Immature natural killer cell (primary cell): ENCODE results near the gene PRKCE. TPM values are rescaled to one million over a fixed set of nuclear protein-coding genes. Genes with fewer than 3 reads are reported as not detected.

Experiments used
- DNase-seq, 3 donors: peaks; one replicate each; pipeline ENCODE4 v3.0.0; 2022; ENCODE audit warnings: mixed read lengths in 1 of 3
- H3K27ac Mint-ChIP-seq, 6 donors: one replicate each; pipeline ENCODE4 v1.8.0; 2020; ENCODE audit warnings: mixed read lengths in 6 of 6, mild to moderate bottlenecking in 5 of 6, inconsistent platforms in 4 of 6, moderate library complexity in 3 of 6
- H3K27me3 Mint-ChIP-seq, 3 donors: one replicate each; pipeline ENCODE4 v1.8.0; 2020 to 2021; ENCODE audit warnings: low read depth in 3 of 3, mild to moderate bottlenecking in 3 of 3, mixed read lengths in 3 of 3, moderate library complexity in 3 of 3, inconsistent platforms in 1 of 3
- H3K36me3 Mint-ChIP-seq, 3 donors: one replicate each; pipeline ENCODE4 v1.8.0; 2020; ENCODE audit warnings: mixed read lengths in 3 of 3, inconsistent platforms in 2 of 3, mild to moderate bottlenecking in 2 of 3
- H3K4me1 Mint-ChIP-seq, 2 donors: one replicate each; pipeline ENCODE4 v1.8.0; 2020; ENCODE audit warnings: inconsistent platforms in 2 of 2, mild to moderate bottlenecking in 2 of 2, mixed read lengths in 2 of 2, moderate library complexity in 1 of 2
- H3K4me3 Mint-ChIP-seq, 5 donors: one replicate each; pipeline ENCODE4 v1.8.0; 2020; ENCODE audit warnings: mild to moderate bottlenecking in 5 of 5, mixed read lengths in 5 of 5, inconsistent platforms in 3 of 5, moderate library complexity in 3 of 5
- H3K9me3 Mint-ChIP-seq, 6 donors: one replicate each; pipeline ENCODE4 v1.8.0; 2020; ENCODE audit warnings: mild to moderate bottlenecking in 6 of 6, mixed read lengths in 6 of 6, inconsistent platforms in 4 of 6, moderate library complexity in 3 of 6
- polyA plus RNA-seq, 3 donors: library from polyadenylated mRNA; unstranded; fragments of 300-500 nt; fragmentation: Illumina TruSeq; gene quantifications; one replicate each; pipeline ENCODE4 v1.2.3, GENCODE V29; 2021

PRKCE gene
- polyA plus RNA-seq, 3 donors from 2014 or later: 1.0 to 3.0 (median 2.5) TPM

- no peak overlapping the region for H3K27ac Mint-ChIP-seq
- H3K4me3 Mint-ChIP-seq: no peak overlapping the region
- H3K9me3 Mint-ChIP-seq: no peaks in the 10 kb centered on the region
- H3K27me3 Mint-ChIP-seq: peaks cover 2 to 6% (median 4%) of the 10 kb centered on the region in 3 donors
- no peaks in the 10 kb centered on the region for H3K4me1 Mint-ChIP-seq
- no peaks in the 10 kb centered on the region for H3K36me3 Mint-ChIP-seq
- no peak for DNase-seq
Observed at GRCh38 chr2:45806563-45807358, 155.3 kb downstream of the PRKCE start.

GRCh38 chr2:45808294-45808800 is 156.9 kb downstream of the PRKCE start:
- Mint-ChIP-seq H3K4me3 (no peak overlapping the region), H3K9me3 (no peaks in the 10 kb centered on the region), H3K27me3 (peaks cover 2 to 8% (median 4%) of the 10 kb centered on the region in 3 donors), H3K4me1 (no peaks in the 10 kb centered on the region), H3K27ac (no peak overlapping the region), H3K36me3 (no peaks in the 10 kb centered on the region)
- DNase-seq: no peak

DNA sequence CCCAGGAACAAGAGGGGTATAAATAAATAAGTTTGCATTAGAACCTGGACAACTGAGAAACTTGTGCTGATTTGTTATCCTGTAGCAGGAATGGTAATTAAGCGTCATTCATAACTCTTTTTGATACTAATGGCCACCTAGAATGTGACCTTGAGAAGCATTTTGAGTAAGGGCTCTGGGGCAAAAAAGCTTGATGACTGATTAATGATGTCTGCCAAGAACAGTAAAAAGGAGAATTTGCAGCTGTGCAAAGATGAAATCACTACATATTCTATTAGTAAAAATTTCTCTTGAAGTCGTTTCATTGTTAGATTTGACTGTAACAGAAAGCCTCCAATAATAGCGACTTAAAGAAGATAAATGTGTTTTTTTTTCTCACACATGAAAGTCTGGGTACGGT is 157.7 kb downstream of the PRKCE start:
- Mint-ChIP-seq H3K4me3 (no peak overlapping the region), H3K27ac (no peak overlapping the region), H3K36me3 (no peaks in the 10 kb centered on the region), H3K4me1 (peaks cover 0 to 5% of the 10 kb centered on the region in 2 donors), H3K9me3 (no peaks in the 10 kb centered on the region), H3K27me3 (peaks cover 2 to 8% (median 4%) of the 10 kb centered on the region in 3 donors)
- DNase-seq: no peak

- Mint-ChIP-seq H3K36me3 (no peaks in the 10 kb centered on the region), H3K27ac (no peak overlapping the region), H3K4me1 (peaks cover 0 to 8% of the 10 kb centered on the region in 2 donors), H3K9me3 (no peaks in the 10 kb centered on the region), H3K27me3 (peaks cover under 1 to 3% (median 2%) of the 10 kb centered on the region in 3 donors), H3K4me3 (no peak overlapping the region)
- no peak for DNase-seq
Observed at GRCh38 chr2:45812011-45812500, 160.6 kb downstream of the PRKCE start.

DNA sequence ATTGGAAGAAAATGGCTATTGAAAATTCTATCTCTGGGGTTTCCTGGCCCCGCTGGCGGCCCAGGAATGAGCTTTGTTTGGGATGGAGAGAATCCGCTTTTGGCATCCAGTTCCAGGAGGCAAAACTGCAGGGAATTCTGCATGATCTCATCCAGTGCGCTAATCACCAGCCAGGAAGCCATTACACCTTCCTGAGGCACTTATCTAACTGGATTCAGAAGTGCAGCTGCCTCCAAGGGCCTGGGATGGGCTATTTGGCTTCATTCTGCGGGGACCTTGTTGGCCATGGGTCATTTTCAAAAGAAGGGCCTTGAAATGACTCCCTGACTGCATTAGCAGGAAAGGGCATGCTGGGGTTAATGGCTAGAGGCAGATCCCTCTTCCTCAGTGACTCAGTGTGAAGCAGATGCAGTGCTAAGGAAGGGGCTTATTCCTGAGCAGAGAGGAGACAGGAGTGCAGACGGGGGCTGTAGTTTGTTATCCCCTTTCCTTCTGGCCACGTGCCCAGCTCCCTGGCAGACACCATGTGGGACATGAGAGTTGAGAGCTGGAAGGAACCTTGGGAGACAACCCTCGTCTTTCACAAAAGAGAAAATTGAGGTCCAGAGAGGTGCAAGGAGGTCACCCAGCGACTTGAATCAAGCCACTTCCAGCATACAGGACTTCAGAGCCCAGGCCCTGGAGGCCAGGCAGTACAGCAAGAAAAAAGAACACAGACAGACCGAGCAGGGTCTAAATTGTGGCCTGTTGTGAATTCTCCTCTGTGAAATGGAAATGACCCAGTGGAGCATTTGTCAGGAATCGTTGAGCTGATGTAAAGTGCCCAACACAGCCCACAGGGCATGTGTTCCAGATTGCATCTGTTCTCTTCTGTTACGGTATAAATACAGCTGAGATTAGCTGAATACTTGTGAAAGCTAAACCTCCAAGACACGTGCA is 161.8 kb downstream of the PRKCE start:
- H3K27ac Mint-ChIP-seq: no peak overlapping the region
- H3K27me3 Mint-ChIP-seq: peaks cover 0 to 2% (median 0%) of the 10 kb centered on the region in 3 donors
- no peaks in the 10 kb centered on the region for H3K9me3 Mint-ChIP-seq
- DNase-seq: no peak
- peaks cover 0 to 8% of the 10 kb centered on the region in 2 donors for H3K4me1 Mint-ChIP-seq
- H3K4me3 Mint-ChIP-seq: no peak overlapping the region
- H3K36me3 Mint-ChIP-seq: no peaks in the 10 kb centered on the region

DNA sequence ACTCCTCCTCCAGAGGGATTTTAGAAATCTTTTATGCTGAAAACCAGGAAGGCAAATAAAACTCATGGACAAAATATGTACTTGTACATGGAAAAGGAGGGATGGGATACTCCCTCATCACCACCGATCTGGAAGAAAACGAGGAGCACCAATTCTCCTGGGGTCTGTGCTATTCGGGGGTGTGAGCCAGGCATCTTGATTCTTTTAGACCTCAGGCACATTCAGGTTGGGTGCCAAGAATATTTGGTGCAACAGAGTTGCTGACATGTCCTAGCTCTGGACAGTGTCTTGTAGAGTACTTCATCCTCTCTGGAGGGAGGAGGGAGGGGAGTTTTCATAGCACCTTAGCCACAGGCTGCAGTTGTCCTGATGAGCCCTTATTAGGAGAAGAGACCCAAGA is 163.0 kb downstream of the PRKCE start:
- Mint-ChIP-seq H3K9me3 (no peaks in the 10 kb centered on the region), H3K4me1 (peaks cover 0 to 8% of the 10 kb centered on the region in 2 donors), H3K27me3 (peaks cover 0 to 2% (median 1%) of the 10 kb centered on the region in 3 donors), H3K36me3 (no peaks in the 10 kb centered on the region), H3K4me3 (no peak overlapping the region), H3K27ac (no peak overlapping the region)
- DNase-seq: no peak

DNA sequence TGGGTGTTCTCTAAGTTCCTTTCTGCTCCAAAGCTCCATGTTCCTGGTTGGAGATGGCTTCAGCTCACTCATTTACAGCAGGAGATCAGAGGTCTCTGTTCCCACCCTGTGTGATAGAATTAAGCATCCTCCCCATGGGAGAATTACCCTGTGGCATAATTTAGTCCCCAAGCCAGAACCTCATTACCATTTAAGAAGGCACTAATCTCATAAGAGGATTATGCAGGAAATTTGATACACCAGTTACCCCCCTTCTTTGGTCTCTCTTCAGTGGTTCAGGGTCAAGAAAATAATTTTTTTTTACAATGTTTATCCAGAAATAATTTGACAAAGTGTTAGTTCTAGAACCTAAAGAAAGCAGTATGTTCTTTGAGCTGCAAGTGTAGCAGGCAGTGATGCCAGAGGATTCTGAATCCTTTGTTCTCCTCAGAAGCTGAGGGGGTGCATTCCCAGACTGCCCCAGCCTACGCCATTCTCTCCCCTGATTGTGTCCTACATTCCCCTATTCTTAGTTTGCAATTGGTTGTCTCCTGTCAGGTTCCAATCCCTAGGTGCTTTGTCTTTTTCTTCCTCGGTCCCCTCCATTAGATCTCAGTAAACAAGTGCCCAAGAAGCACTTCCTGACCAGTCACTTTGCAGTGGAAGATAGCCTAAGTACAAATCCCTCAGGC is 163.6 kb downstream of the PRKCE start:
- no peaks in the 10 kb centered on the region for H3K9me3 Mint-ChIP-seq
- no peaks in the 10 kb centered on the region for H3K36me3 Mint-ChIP-seq
- H3K27ac Mint-ChIP-seq: no peak overlapping the region
- no peak for DNase-seq
- H3K27me3 Mint-ChIP-seq: peaks cover 0 to 2% (median 1%) of the 10 kb centered on the region in 3 donors
- H3K4me3 Mint-ChIP-seq: no peak overlapping the region
- peaks cover 0 to 8% of the 10 kb centered on the region in 2 donors for H3K4me1 Mint-ChIP-seq

- Mint-ChIP-seq H3K4me1 (peaks cover 0 to 8% of the 10 kb centered on the region in 2 donors), H3K4me3 (no peak overlapping the region), H3K36me3 (no peaks in the 10 kb centered on the region), H3K27ac (no peak overlapping the region), H3K9me3 (no peaks in the 10 kb centered on the region), H3K27me3 (peaks cover 0 to 2% (median 1%) of the 10 kb centered on the region in 3 donors)
- no peak for DNase-seq
Observed at GRCh38 chr2:45816272-45816671, 164.8 kb downstream of the PRKCE start.

GRCh38 chr2:45818591-45818990 is 167.1 kb downstream of the PRKCE start:
- H3K4me1 Mint-ChIP-seq: peaks cover 0 to 8% of the 10 kb centered on the region in 2 donors
- H3K27me3 Mint-ChIP-seq: peaks cover 0 to 1% (median 0%) of the 10 kb centered on the region in 3 donors
- no peak overlapping the region for H3K4me3 Mint-ChIP-seq
- H3K9me3 Mint-ChIP-seq: no peaks in the 10 kb centered on the region
- H3K36me3 Mint-ChIP-seq: no peaks in the 10 kb centered on the region
- no peak for DNase-seq
- no peak overlapping the region for H3K27ac Mint-ChIP-seq

- H3K4me1 Mint-ChIP-seq: peaks cover 4 to 7% of the 10 kb centered on the region in 2 donors
- no peak for DNase-seq
- peaks cover 0 to 3% (median 0%) of the 10 kb centered on the region in 3 donors for H3K27me3 Mint-ChIP-seq
- H3K36me3 Mint-ChIP-seq: no peaks in the 10 kb centered on the region
- no peak overlapping the region for H3K4me3 Mint-ChIP-seq
- H3K27ac Mint-ChIP-seq: no peak overlapping the region
- H3K9me3 Mint-ChIP-seq: no peaks in the 10 kb centered on the region
Observed at GRCh38 chr2:45820048-45820447, 168.6 kb downstream of the PRKCE start.

DNA sequence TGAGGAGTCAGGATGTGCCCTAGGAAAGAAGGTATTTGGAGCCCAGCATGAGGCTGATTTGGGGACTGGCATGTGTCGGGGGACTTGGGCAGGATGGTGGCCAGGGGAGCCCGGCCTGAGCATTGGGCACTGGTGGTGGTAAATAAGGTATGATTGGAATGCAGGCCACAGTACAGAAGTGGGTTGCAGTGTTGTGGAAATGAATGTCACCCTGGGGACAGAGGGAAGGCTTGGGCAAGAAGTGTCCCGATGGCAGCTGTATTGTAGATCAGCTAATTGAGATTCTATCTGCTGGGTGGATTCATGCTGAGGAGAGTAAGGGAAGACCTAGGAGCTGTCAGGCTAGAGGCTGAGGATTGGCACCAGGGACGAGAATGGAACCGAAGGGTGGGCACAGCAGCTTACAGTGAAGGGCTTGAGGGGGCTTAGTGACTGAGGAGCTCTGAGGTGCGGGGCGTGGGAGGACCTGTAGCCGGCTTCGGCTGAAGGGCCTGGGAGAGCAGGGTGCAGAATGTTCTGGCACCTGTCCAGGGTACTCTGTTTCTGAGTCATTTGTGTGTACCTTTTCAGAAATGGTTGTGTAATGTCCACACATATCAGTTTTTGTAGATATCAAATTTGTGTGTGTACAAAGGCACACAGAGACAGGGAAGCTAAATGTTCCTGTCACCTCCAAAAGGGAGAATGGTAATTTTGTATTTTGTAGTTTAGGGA is 170.2 kb downstream of the PRKCE start:
- Mint-ChIP-seq H3K27me3 (peaks cover 0 to 3% (median 0%) of the 10 kb centered on the region in 3 donors), H3K4me3 (no peak overlapping the region), H3K36me3 (no peaks in the 10 kb centered on the region), H3K27ac (no peak overlapping the region), H3K9me3 (no peaks in the 10 kb centered on the region), H3K4me1 (peaks cover 12 to 13% of the 10 kb centered on the region in 2 donors)
- no peak for DNase-seq

DNA sequence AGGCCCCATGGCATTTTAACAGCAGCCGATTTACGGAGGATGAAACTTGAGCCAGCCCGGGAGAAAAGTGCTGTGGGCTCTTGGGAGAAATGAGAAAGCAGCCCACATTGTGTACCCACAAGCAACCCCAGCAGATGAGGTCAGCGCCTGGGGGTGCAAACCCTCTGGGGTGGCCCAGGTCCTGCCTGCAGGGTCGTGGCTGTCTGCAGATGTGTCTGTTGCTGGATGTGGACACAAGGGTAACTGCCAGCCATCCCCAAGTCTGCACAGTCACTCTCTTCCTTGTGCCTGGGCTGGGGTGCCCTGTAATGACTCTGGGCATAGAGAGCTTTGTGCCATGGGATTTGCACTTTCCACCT is 170.8 kb downstream of the PRKCE start:
- Mint-ChIP-seq H3K36me3 (no peaks in the 10 kb centered on the region), H3K4me1 (peaks cover 17% of the 10 kb centered on the region in 2 donors), H3K27ac (no peak overlapping the region), H3K9me3 (no peaks in the 10 kb centered on the region), H3K4me3 (no peak overlapping the region), H3K27me3 (peaks cover 0 to 5% (median 2%) of the 10 kb centered on the region in 3 donors)
- no peak for DNase-seq

GRCh38 chr2:45823723-45824206 is 172.3 kb downstream of the PRKCE start:
- Mint-ChIP-seq H3K27ac (no peak overlapping the region), H3K4me1 (peaks cover 18% of the 10 kb centered on the region in 2 donors), H3K4me3 (no peak overlapping the region), H3K36me3 (no peaks in the 10 kb centered on the region), H3K9me3 (no peaks in the 10 kb centered on the region), H3K27me3 (peaks cover 0 to 3% (median 2%) of the 10 kb centered on the region in 3 donors)
- no peak for DNase-seq
